Esophagus squamous epithelium (tissue), 5 donors: Measurements from ENCODE around the gene METTL21C. TPM values are rescaled to one million over a fixed set of nuclear protein-coding genes. Genes with fewer than 3 reads are reported as not detected.

ENCODE experiments used
- DNase-seq: peaks from one replicate; lab custom pipeline; 2025; lab: John Stamatoyannopoulos, UW
- H3K27ac ChIP-seq, 4 donors: fragments of 200-600 bp; sonication (generic); one replicate each; pipeline ENCODE4 v1.5.1; 2016 to 2019; ENCODE audit warnings: mild to moderate bottlenecking in 1 of 4
- H3K27me3 ChIP-seq, 4 donors: fragments of 200-600 bp; sonication (generic); 1 replicate in 3 of 4; 2 replicates in 1 of 4; pipeline versions ENCODE4 v1.5.1 to v1.6.0; 2017 to 2021; ENCODE audit warnings: antibody characterized with exemption in 1 of 4
- H3K36me3 ChIP-seq, 3 donors: fragments of 200-600 bp; sonication (generic); one replicate each; pipeline ENCODE4 v1.5.1; 2016 to 2019
- H3K4me1 ChIP-seq, 3 donors: fragments of 200-600 bp; sonication (generic); one replicate each; pipeline ENCODE4 v1.5.1; 2017 to 2019
- H3K4me3 ChIP-seq, 4 donors: fragments of 200-600 bp; sonication (generic); 1 replicate in 3 of 4; 2 replicates in 1 of 4; pipeline ENCODE4 v1.5.1; 2016 to 2019; ENCODE audit warnings: mild to moderate bottlenecking in 2 of 4, moderate library complexity in 1 of 4
- H3K9me3 ChIP-seq, 3 donors: fragments of 200-600 bp; sonication (generic); one replicate each; pipeline ENCODE4 v1.5.1; 2016 to 2019
- CTCF ChIP-seq, 6 experiments: fragments of 450-650 bp in 4 of 6; fragments of 200-600 bp in 2 of 6; sonication (generic) in 2 of 6; IDR thresholded peaks; one replicate each; pipeline ENCODE4 v1.5.1; 2016 to 2019; ENCODE audit warnings: antibody characterized with exemption in 6 of 6, mild to moderate bottlenecking in 4 of 6, moderate library complexity in 4 of 6
- POLR2A ChIP-seq, 4 donors: fragments of 450-650 bp; IDR thresholded peaks; one replicate each; pipeline ENCODE4 v1.6.1; 2017; ENCODE audit warnings: antibody characterized with exemption in 4 of 4, mild to moderate bottlenecking in 4 of 4, moderate library complexity in 3 of 4
- WGBS, 2 donors: methylation state at CpG; one replicate each; pipeline ENCODE4 v1.1.5; 2018; 5-methylcytosine and 5-hydroxymethylcytosine counted together
- intact Hi-C: fragments of 100-400 bp; cut with DNase I; formaldehyde crosslinking; loops from one replicate; pipeline ENCODE4 v1.15.0; 2022
- total RNA-seq, 4 donors: library from RNA; depleted of rRNA; stranded (reverse); fragments of >200 nt; gene quantifications; one replicate each; pipeline ENCODE4 v1.1.0, GENCODE V29; 2016
- donor health status: DM: yes; HTN: yes; CAD: no.

METTL21C gene
- total RNA-seq, 4 donors from 2014 or later: not detected

GRCh38 chr13:102709536-102709935 is 14.7 kb upstream of the METTL21C start:
- Histone ChIP-seq H3K9me3 (no peaks in the 10 kb centered on the region), H3K36me3 (no peaks in the 10 kb centered on the region), H3K27ac (no peak overlapping the region), H3K4me1 (peaks cover 0 to 45% (median 0%) of the 10 kb centered on the region in 3 donors), H3K4me3 (no peak overlapping the region), H3K27me3 (no peaks in the 10 kb centered on the region)
- DNase-seq: no peak
- TF ChIP-seq POLR2A (IDR thresholded peaks at IDR 0.05): no peak
- TF ChIP-seq CTCF (IDR thresholded peaks at IDR 0.05): no peak
- intact Hi-C loops: no loop called here

- Histone ChIP-seq H3K27ac (no peak overlapping the region), H3K4me1 (peaks cover 0 to 50% (median 2%) of the 10 kb centered on the region in 3 donors), H3K36me3 (no peaks in the 10 kb centered on the region), H3K27me3 (no peaks in the 10 kb centered on the region), H3K9me3 (no peaks in the 10 kb centered on the region), H3K4me3 (no peak overlapping the region)
- TF ChIP-seq POLR2A (IDR thresholded peaks at IDR 0.05): no peak
- DNase-seq: no peak
- 38 to 96% methylated on average over 1 to 2 of the region's 2 CpGs for whole genome bisulfite sequencing, 2 donors
- intact Hi-C loops: no loop called here
Observed at GRCh38 chr13:102708991-102709390, 14.1 kb upstream of the METTL21C start.

- no peak for DNase-seq
- 28 to 47% methylated on average over 2 of the region's 2 CpGs for WGBS, 2 donors
- Histone ChIP-seq H3K27me3 (no peaks in the 10 kb centered on the region), H3K36me3 (no peaks in the 10 kb centered on the region), H3K4me1 (peaks cover 0 to 58% (median 4%) of the 10 kb centered on the region in 3 donors), H3K4me3 (no peak overlapping the region), H3K9me3 (no peaks in the 10 kb centered on the region), H3K27ac (no peak overlapping the region)
- intact Hi-C loops: no loop called here
- no peak for TF ChIP-seq POLR2A (IDR thresholded peaks at IDR 0.05)
- no peak for TF ChIP-seq CTCF (IDR thresholded peaks at IDR 0.05)
Observed at GRCh38 chr13:102708211-102708610, 13.4 kb upstream of the METTL21C start.

GRCh38 chr13:102707467-102707866 is 12.6 kb upstream of the METTL21C start:
- DNase-seq: no peak
- Histone ChIP-seq H3K36me3 (no peaks in the 10 kb centered on the region), H3K4me3 (no peak overlapping the region), H3K27me3 (no peaks in the 10 kb centered on the region), H3K9me3 (no peaks in the 10 kb centered on the region), H3K4me1 (peaks cover 0 to 61% (median 4%) of the 10 kb centered on the region in 3 donors), H3K27ac (peak overlapping the region in 1 of 4 donors; percentile 29)
- WGBS, 2 donors: 10 to 17% methylated on average over 4 of the region's 4 CpGs
- intact Hi-C loops: no loop called here
- TF ChIP-seq CTCF (IDR thresholded peaks at IDR 0.05) (no peak), POLR2A (IDR thresholded peaks at IDR 0.05) (no peak)

GRCh38 chr13:102704238-102705058 is 9.6 kb upstream of the METTL21C start:
- Histone ChIP-seq H3K27me3 (no peaks in the 10 kb centered on the region), H3K36me3 (no peaks in the 10 kb centered on the region), H3K4me3 (no peak overlapping the region), H3K4me1 (peaks cover 0 to 53% (median 4%) of the 10 kb centered on the region in 3 donors), H3K27ac (no peak overlapping the region), H3K9me3 (no peaks in the 10 kb centered on the region)
- no peak for DNase-seq
- intact Hi-C loops: no loop called here
- WGBS, 2 donors: 55 to 60% methylated on average over 6 of the region's 6 CpGs
- TF ChIP-seq CTCF (IDR thresholded peaks at IDR 0.05): no peak
- no peak for TF ChIP-seq POLR2A (IDR thresholded peaks at IDR 0.05)
